ENCODE measurements around the gene DLG4. TPM values are rescaled to one million over a fixed set of nuclear protein-coding genes. Genes with fewer than 3 reads are reported as not detected.

DLG4 gene
- total RNA-seq, 1 experiment from 2014 or later = 59.7 TPM

- ChIA-PET POLR2A (no interaction called here), CTCF (interaction anchor here (1.4 to 3.1 kb wide), 4 partner anchors 10 to 163 kb away, joined by 6 to 24 read pairs (median 9); partner anchors contain the start of genes ACADVL and DLG4)
- Mint-ChIP-seq H3K27ac (peak overlapping the region; percentile 69), H3K4me1 (peaks cover 63% of the 10 kb centered on the region), H3K4me3 (peak overlapping the region; percentile 57), H3K36me3 (no peaks in the 10 kb centered on the region; the same call in 1 of the 2 replicates), H3K9me3 (no peaks in the 10 kb centered on the region), H3K27me3 (ENCODE audit: low read depth) (no peaks in the 10 kb centered on the region)
- no peak for ATAC-seq
- no peak for TF ChIP-seq TP53 (CRISPR knock-in tag; IDR thresholded peaks at IDR 0.05)
- TF ChIP-seq USF1 (CRISPR knock-in tag; IDR thresholded peaks at IDR 0.05) = no peak
- TF ChIP-seq CTCF (IDR thresholded peaks at IDR 0.05) = no peak
- TF ChIP-seq TEAD1 (CRISPR knock-in tag; IDR thresholded peaks at IDR 0.05) = no peak
- TF ChIP-seq KAT7 (CRISPR knock-in tag; IDR thresholded peaks at IDR 0.05; ENCODE audit: borderline replicate concordance) = no peak
- TF ChIP-seq EMX1 (CRISPR knock-in tag; IDR thresholded peaks at IDR 0.05) = no peak
- no peak for TF ChIP-seq TCF7 (CRISPR knock-in tag; IDR thresholded peaks at IDR 0.05; ENCODE audit: low read depth)
- no peak for TF ChIP-seq CDX4 (CRISPR knock-in tag; IDR thresholded peaks at IDR 0.05; ENCODE audit: borderline replicate concordance)
- no peak for TF ChIP-seq IRF2 (CRISPR knock-in tag; IDR thresholded peaks at IDR 0.05; ENCODE audit: borderline replicate concordance, low read depth)
- no peak for TF ChIP-seq ATF1 (CRISPR knock-in tag; IDR thresholded peaks at IDR 0.05)
- TF ChIP-seq ZMAT4 (CRISPR knock-in tag; IDR thresholded peaks at IDR 0.05) = no peak
- no peak for TF ChIP-seq NFYB (CRISPR knock-in tag; conservative IDR thresholded peaks at IDR 0.05; ENCODE audit: low read depth)
- no peak for TF ChIP-seq ZNF121 (CRISPR knock-in tag; IDR thresholded peaks at IDR 0.05)
- no peak for TF ChIP-seq ATF2 (CRISPR knock-in tag; IDR thresholded peaks at IDR 0.05; ENCODE audit: borderline replicate concordance, low read depth)
- TF ChIP-seq ZNF263 (CRISPR knock-in tag; IDR thresholded peaks at IDR 0.05; ENCODE audit: low read depth) = no peak
- no peak for TF ChIP-seq ZNF416 (CRISPR knock-in tag; IDR thresholded peaks at IDR 0.05)
- TF ChIP-seq ZBTB43 (CRISPR knock-in tag; IDR thresholded peaks at IDR 0.05) = no peak
- no peak for TF ChIP-seq CREB1 (CRISPR knock-in tag; IDR thresholded peaks at IDR 0.05)
- DNase-seq (ENCODE audit: low spot score) = no peak
These were observed 10.7 kb downstream of the DLG4 start for GRCh38 chr17:7208754-7209460.

GRCh38 chr17:7208027-7208571 lies 11.5 kb downstream of the DLG4 start:
- peaks cover 56% of the 10 kb centered on the region for H3K4me1 Mint-ChIP-seq
- ATAC-seq = peak; percentile 51
- H3K27ac Mint-ChIP-seq = peak overlapping the region; percentile 69
- CTCF ChIA-PET = interaction anchor here (0.7 to 3.1 kb wide), 10 partner anchors 11 to 162 kb away, joined by 3 to 24 read pairs (median 5); partner anchors contain the start of genes ACADVL and DLG4
- H3K4me3 Mint-ChIP-seq = peak overlapping the region; percentile 57
- peaks cover 4% of the 10 kb centered on the region for H3K36me3 Mint-ChIP-seq
- H3K9me3 Mint-ChIP-seq = no peaks in the 10 kb centered on the region
- no peaks in the 10 kb centered on the region for H3K27me3 Mint-ChIP-seq (ENCODE audit: low read depth)
- peak; percentile 78 for DNase-seq (ENCODE audit: low spot score)
- POLR2A ChIA-PET = interaction anchor here (0.6 to 1.4 kb wide), 3 partner anchors 12 to 62 kb away, joined by 3 to 8 read pairs (median 4); partner anchors contain the start of genes ACADVL and DLG4
- TF ChIP-seq USF2 (CRISPR knock-in tag; IDR thresholded peaks at IDR 0.05) (peak; percentile 60), USF1 (CRISPR knock-in tag; IDR thresholded peaks at IDR 0.05) (peak; percentile 48; the same call in 1 of the 2 replicates), SP1 (CRISPR knock-in tag; conservative IDR thresholded peaks at IDR 0.05) (peak; percentile 61; the same call in 1 of the 2 replicates), MAX (CRISPR knock-in tag; IDR thresholded peaks at IDR 0.05) (peak; percentile 92), ATF6 (CRISPR knock-in tag; IDR thresholded peaks at IDR 0.05) (no peak), ATF1 (CRISPR knock-in tag; IDR thresholded peaks at IDR 0.05) (no peak), FOXK1 (CRISPR knock-in tag; IDR thresholded peaks at IDR 0.05) (peak; percentile 65; the same call in 1 of the 2 replicates)
